Measurements from ENCODE around the gene MSI2.

MSI2 gene

GRCh38 chr17:57379237-57379894 is 123.0 kb downstream of the MSI2 start:
- Histone ChIP-seq H3K9ac (ENCODE audit: insufficient read length, low read depth) (no peak overlapping the region), H3K4me3 (ENCODE audit: insufficient read length, low read depth) (no peak overlapping the region), H3K27me3 (ENCODE audit: insufficient read depth, insufficient read length) (no peaks in the 10 kb centered on the region), H3K9me3 (ENCODE audit: insufficient read depth, low read length) (0 out of 2 replicates have a peak, but pooled peaks cover under 1% of the 10 kb centered on the region), H3K4me1 (ENCODE audit: insufficient read depth, insufficient read length) (peaks cover 4% of the 10 kb centered on the region), H3K36me3 (ENCODE audit: insufficient read depth, insufficient read length, low read length) (peaks cover 3% of the 10 kb centered on the region)
- TF ChIP-seq SUZ12 (IDR thresholded peaks at IDR 0.05; ENCODE audit: extremely low read depth, insufficient read depth, insufficient read length), result no peak
- no peak for TF ChIP-seq ZNF274 (IDR thresholded peaks at IDR 0.05; ENCODE audit: low read depth, low read length)
- no peak for TF ChIP-seq YY1 (IDR thresholded peaks at IDR 0.05; ENCODE audit: insufficient read depth, insufficient read length)
- DNase-seq (ENCODE audit: low read depth, low spot score), result no peak

- H3K9ac ChIP-seq (ENCODE audit: insufficient read length, low read depth), result no peak overlapping the region
- H3K27me3 ChIP-seq (ENCODE audit: insufficient read depth, insufficient read length), result no peaks in the 10 kb centered on the region
- no peak for DNase-seq (ENCODE audit: low read depth, low spot score)
- H3K36me3 ChIP-seq (ENCODE audit: insufficient read depth, insufficient read length, low read length), result peaks cover 3% of the 10 kb centered on the region
- H3K9me3 ChIP-seq (ENCODE audit: insufficient read depth, low read length), result no peaks in the 10 kb centered on the region
- no peak for TF ChIP-seq ZNF274 (IDR thresholded peaks at IDR 0.05; ENCODE audit: low read depth, low read length)
- TF ChIP-seq YY1 (IDR thresholded peaks at IDR 0.05; ENCODE audit: insufficient read depth, insufficient read length), result no peak
- no peak for TF ChIP-seq SUZ12 (IDR thresholded peaks at IDR 0.05; ENCODE audit: extremely low read depth, insufficient read depth, insufficient read length)
- H3K4me1 ChIP-seq (ENCODE audit: insufficient read depth, insufficient read length), result peaks cover 4% of the 10 kb centered on the region
- no peak overlapping the region for H3K4me3 ChIP-seq (ENCODE audit: insufficient read length, low read depth)
These were observed 123.6 kb downstream of the MSI2 start for GRCh38 chr17:57379895-57380434.

GRCh38 chr17:57381498-57381897 is 125.2 kb downstream of the MSI2 start:
- Histone ChIP-seq H3K27me3 (ENCODE audit: insufficient read depth, insufficient read length) (no peaks in the 10 kb centered on the region), H3K36me3 (ENCODE audit: insufficient read depth, insufficient read length, low read length) (peaks cover 3% of the 10 kb centered on the region), H3K9me3 (ENCODE audit: insufficient read depth, low read length) (peaks cover 4% of the 10 kb centered on the region; the same call in 1 of the 2 replicates), H3K4me3 (ENCODE audit: insufficient read length, low read depth) (no peak overlapping the region), H3K4me1 (ENCODE audit: insufficient read depth, insufficient read length) (peaks cover 4% of the 10 kb centered on the region), H3K9ac (ENCODE audit: insufficient read length, low read depth) (no peak overlapping the region)
- TF ChIP-seq SUZ12 (IDR thresholded peaks at IDR 0.05; ENCODE audit: extremely low read depth, insufficient read depth, insufficient read length) (no peak), ZNF274 (IDR thresholded peaks at IDR 0.05; ENCODE audit: low read depth, low read length) (no peak), YY1 (IDR thresholded peaks at IDR 0.05; ENCODE audit: insufficient read depth, insufficient read length) (no peak)
- DNase-seq (ENCODE audit: low read depth, low spot score), result no peak

GRCh38 chr17:57384219-57384618 is 127.9 kb downstream of the MSI2 start:
- Histone ChIP-seq H3K27me3 (ENCODE audit: insufficient read depth, insufficient read length) (no peaks in the 10 kb centered on the region), H3K4me1 (ENCODE audit: insufficient read depth, insufficient read length) (no peaks in the 10 kb centered on the region), H3K36me3 (ENCODE audit: insufficient read depth, insufficient read length, low read length) (peaks cover 3% of the 10 kb centered on the region), H3K9ac (ENCODE audit: insufficient read length, low read depth) (no peak overlapping the region), H3K9me3 (ENCODE audit: insufficient read depth, low read length) (peaks cover 18% of the 10 kb centered on the region; the same call in 1 of the 2 replicates), H3K4me3 (ENCODE audit: insufficient read length, low read depth) (no peak overlapping the region)
- TF ChIP-seq SUZ12 (IDR thresholded peaks at IDR 0.05; ENCODE audit: extremely low read depth, insufficient read depth, insufficient read length), result no peak
- TF ChIP-seq YY1 (IDR thresholded peaks at IDR 0.05; ENCODE audit: insufficient read depth, insufficient read length), result no peak
- no peak for DNase-seq (ENCODE audit: low read depth, low spot score)

- Histone ChIP-seq H3K27me3 (ENCODE audit: insufficient read depth, insufficient read length) (no peaks in the 10 kb centered on the region), H3K4me1 (ENCODE audit: insufficient read depth, insufficient read length) (peaks cover 6% of the 10 kb centered on the region), H3K36me3 (ENCODE audit: insufficient read depth, insufficient read length, low read length) (no peaks in the 10 kb centered on the region), H3K9ac (ENCODE audit: insufficient read length, low read depth) (no peak overlapping the region), H3K4me3 (ENCODE audit: insufficient read length, low read depth) (no peak overlapping the region), H3K9me3 (ENCODE audit: insufficient read depth, low read length) (peaks cover 18% of the 10 kb centered on the region; the same call in 1 of the 2 replicates)
- no peak for DNase-seq (ENCODE audit: low read depth, low spot score)
- TF ChIP-seq ZNF274 (IDR thresholded peaks at IDR 0.05; ENCODE audit: low read depth, low read length) (no peak), YY1 (IDR thresholded peaks at IDR 0.05; ENCODE audit: insufficient read depth, insufficient read length) (no peak), SUZ12 (IDR thresholded peaks at IDR 0.05; ENCODE audit: extremely low read depth, insufficient read depth, insufficient read length) (no peak)
These were observed 129.7 kb downstream of the MSI2 start for GRCh38 chr17:57385975-57386374.

GRCh38 chr17:57387575-57387974 is 131.3 kb downstream of the MSI2 start:
- TF ChIP-seq SUZ12 (IDR thresholded peaks at IDR 0.05; ENCODE audit: extremely low read depth, insufficient read depth, insufficient read length), result no peak
- no peak for TF ChIP-seq ZNF274 (IDR thresholded peaks at IDR 0.05; ENCODE audit: low read depth, low read length)
- Histone ChIP-seq H3K36me3 (ENCODE audit: insufficient read depth, insufficient read length, low read length) (no peaks in the 10 kb centered on the region), H3K4me1 (ENCODE audit: insufficient read depth, insufficient read length) (peaks cover 11% of the 10 kb centered on the region), H3K9ac (ENCODE audit: insufficient read length, low read depth) (no peak overlapping the region), H3K9me3 (ENCODE audit: insufficient read depth, low read length) (peaks cover 19% of the 10 kb centered on the region; the same call in 1 of the 2 replicates), H3K27me3 (ENCODE audit: insufficient read depth, insufficient read length) (no peaks in the 10 kb centered on the region), H3K4me3 (ENCODE audit: insufficient read length, low read depth) (no peak overlapping the region)
- no peak for DNase-seq (ENCODE audit: low read depth, low spot score)

- Histone ChIP-seq H3K9me3 (ENCODE audit: insufficient read depth, low read length) (peaks cover 25% of the 10 kb centered on the region), H3K27me3 (ENCODE audit: insufficient read depth, insufficient read length) (no peaks in the 10 kb centered on the region), H3K4me3 (ENCODE audit: insufficient read length, low read depth) (no peak overlapping the region), H3K4me1 (ENCODE audit: insufficient read depth, insufficient read length) (peaks cover 11% of the 10 kb centered on the region), H3K36me3 (ENCODE audit: insufficient read depth, insufficient read length, low read length) (no peaks in the 10 kb centered on the region), H3K9ac (ENCODE audit: insufficient read length, low read depth) (no peak overlapping the region)
- no peak for DNase-seq (ENCODE audit: low read depth, low spot score)
- TF ChIP-seq SUZ12 (IDR thresholded peaks at IDR 0.05; ENCODE audit: extremely low read depth, insufficient read depth, insufficient read length) (no peak), YY1 (IDR thresholded peaks at IDR 0.05; ENCODE audit: insufficient read depth, insufficient read length) (no peak)
These were observed 131.9 kb downstream of the MSI2 start for GRCh38 chr17:57388131-57388725.
